ENCODE results near the gene CATSPER3.
A peak's percentile ranks its signal among the peaks of the same experiment; 100 is the strongest.

Gene CATSPER3

DNA sequence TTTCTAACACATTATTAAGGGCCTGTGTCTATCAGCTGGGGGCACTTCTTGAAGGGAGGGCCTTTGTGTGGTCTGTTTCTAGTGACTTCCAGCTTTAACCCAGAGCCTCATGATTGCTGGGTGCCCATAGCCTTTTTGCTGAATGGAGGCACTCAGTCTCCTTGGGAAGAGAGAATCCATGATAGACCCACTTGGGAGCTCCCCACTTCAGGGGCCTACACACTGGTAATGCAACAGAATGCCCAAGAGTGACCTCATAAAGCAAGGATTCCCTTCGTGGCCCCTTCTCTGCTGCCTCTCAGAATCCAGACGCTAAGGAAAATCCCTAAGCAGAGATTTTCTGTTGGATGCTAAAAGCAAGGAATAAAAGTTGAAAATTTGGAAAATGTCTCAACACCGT, at the start of gene CATSPER3:
Gene CATSPER3 (plus strand): TSS at position 301 of the 400 bp plus-strand sequence. CDS start 85 bp downstream, at position 386.
- no peak for DNase-seq (ENCODE audit: low read depth)

DNA sequence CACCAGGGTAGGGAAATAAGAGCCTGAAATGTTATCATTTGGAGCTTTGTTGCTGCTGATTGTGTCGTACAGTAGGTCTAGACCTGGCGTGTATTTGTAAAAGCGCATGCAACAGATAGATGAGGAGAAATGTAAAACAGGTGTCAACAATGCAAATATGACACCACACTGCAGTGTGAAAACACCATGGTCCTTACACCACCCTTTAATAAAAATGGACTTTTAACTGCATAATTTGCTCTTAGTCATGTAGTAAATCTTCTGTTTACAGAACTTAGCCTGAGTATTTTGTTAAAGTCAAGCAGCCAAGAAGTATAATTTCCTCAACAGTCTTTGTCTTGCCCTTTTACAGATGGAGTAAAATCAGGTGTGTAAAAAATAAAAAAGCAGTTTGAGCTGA, 48.8 kb upstream of the CATSPER3 start:
- no peak for DNase-seq (ENCODE audit: low read depth)

DNA sequence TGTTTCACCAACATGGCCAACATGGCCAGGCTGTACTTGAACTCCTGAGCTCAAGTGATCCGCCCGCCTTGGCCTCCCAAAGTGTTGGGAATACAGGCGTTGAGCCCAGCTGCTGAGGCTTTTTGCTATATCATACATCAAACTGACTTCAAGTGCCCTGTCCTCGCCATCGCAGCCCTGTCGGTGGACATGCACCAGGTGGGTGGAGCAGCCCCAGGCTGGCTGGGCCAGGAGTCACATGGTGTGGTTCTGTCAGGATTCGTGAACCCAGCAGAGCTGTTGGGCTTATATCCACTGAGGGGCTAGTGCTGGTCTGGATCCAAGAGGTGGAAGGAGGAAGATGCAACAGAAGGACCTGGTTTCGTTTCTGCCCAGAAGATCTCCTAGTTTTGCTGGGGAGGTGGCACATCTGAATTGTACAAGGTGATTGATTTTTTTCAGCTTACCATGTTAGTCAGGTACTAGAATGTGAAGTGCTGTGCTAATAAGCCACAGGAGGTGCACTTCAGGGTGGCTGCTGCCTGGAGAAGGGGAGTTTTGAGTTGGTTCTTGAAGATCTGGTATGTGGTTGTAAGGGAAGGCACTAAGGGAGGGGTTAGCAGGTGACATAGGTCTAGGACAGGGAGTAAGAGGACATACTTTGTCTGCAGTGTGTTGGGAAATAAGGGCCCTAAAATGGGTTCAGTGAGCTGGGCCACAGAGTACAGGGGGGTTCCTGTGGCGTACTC, 46.7 kb upstream of the CATSPER3 start:
- no peak for DNase-seq (ENCODE audit: low read depth)

- no peak for DNase-seq (ENCODE audit: low read depth)
Observed at GRCh38 chr5:134932508-134932907, 35.2 kb upstream of the CATSPER3 start.

- DNase-seq (ENCODE audit: low read depth): no peak
Observed at GRCh38 chr5:134934202-134934601, 33.5 kb upstream of the CATSPER3 start.

GRCh38 chr5:134935711-134936602, 31.8 kb upstream of the CATSPER3 start:
- no peak for DNase-seq (ENCODE audit: low read depth)

- DNase-seq (ENCODE audit: low read depth): no peak
Observed at GRCh38 chr5:134937526-134937925, 30.2 kb upstream of the CATSPER3 start.

GRCh38 chr5:134938030-134938429, 29.7 kb upstream of the CATSPER3 start:
- no peak for DNase-seq (ENCODE audit: low read depth)

DNA sequence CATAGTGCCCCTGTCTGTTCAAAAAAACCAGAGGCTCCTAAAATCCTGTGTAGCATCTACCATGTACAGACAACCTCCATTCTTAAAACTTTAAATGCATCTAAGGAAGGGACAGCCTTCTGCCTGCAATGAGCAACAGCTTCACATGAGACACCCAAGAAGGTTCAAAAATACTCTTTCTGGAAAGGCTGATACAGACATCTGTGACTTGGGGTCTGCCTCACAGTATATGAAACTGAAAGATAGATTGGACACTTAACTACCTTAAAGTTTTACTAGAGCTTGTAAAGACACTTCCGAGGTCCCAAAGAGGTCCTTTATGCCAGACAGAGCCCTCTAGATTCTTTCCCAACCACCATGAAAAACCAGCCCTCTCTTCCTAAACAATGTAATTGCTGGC, 28.2 kb upstream of the CATSPER3 start:
- no peak for DNase-seq (ENCODE audit: low read depth)

DNA sequence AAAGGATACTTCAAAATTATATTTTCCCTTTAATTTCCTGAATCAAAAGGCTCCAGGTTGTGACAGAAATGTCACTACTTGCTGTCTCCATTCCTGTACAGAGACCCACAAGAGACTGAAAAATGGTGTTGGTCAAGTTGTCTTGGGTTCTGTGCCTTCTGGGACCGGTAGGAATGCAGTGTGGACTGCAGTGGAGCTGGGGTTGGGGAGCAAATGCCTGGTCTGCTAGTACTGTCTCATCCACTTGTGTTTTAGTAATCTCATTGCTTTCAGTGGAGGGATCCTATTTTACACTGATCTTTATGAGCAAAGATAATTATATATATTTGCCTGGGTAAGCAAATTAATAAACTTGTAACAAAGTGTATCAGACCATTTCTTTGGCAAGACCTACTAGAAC, 24.2 kb upstream of the CATSPER3 start:
- no peak for DNase-seq (ENCODE audit: low read depth)

- peak; percentile 66 for DNase-seq (ENCODE audit: low read depth)
Observed at GRCh38 chr5:134944630-134945029, 23.1 kb upstream of the CATSPER3 start.

DNA sequence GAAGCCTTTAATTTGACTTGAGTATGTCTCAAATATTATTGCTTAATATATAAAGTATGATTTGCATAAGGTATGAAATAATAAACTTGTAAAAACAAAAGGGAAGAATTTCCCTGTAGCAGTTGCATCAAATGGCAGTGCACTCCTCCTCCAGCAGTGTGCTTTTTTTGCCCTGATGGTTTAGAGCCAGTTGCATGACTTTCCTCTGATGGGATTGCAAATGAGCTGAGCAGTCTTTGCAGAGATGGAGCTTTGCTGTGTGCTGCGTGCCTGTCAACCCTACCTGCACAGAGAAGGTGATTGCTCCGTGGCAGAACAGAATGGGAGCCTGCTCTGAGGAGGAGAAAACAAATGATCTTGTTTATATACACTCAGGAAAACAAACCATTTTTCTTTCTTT, 22.7 kb upstream of the CATSPER3 start:
- DNase-seq (ENCODE audit: low read depth): peak; percentile 12

DNA sequence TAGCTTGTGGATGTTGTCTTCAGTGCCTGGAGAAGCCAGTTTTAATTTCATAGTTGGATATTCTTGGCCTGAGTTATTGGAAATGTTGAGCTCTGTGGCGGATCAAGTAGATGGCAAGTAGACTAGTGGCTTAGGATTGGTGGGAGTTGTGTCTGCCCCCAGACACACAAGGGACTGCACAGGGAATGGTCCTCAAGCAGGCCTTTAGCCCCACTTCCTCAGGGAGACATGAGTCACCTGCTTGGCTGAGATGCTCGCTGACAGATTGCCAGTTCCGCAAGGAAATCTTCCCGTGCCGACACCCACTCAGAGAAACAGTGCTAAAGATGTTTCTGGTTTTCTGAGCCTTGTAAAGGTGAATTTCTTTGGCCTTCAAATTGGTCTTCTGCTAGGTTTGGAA, 18.8 kb upstream of the CATSPER3 start:
- peak; percentile 37 for DNase-seq (ENCODE audit: low read depth)

GRCh38 chr5:134949316-134949715, 18.4 kb upstream of the CATSPER3 start:
- DNase-seq (ENCODE audit: low read depth): no peak

DNA sequence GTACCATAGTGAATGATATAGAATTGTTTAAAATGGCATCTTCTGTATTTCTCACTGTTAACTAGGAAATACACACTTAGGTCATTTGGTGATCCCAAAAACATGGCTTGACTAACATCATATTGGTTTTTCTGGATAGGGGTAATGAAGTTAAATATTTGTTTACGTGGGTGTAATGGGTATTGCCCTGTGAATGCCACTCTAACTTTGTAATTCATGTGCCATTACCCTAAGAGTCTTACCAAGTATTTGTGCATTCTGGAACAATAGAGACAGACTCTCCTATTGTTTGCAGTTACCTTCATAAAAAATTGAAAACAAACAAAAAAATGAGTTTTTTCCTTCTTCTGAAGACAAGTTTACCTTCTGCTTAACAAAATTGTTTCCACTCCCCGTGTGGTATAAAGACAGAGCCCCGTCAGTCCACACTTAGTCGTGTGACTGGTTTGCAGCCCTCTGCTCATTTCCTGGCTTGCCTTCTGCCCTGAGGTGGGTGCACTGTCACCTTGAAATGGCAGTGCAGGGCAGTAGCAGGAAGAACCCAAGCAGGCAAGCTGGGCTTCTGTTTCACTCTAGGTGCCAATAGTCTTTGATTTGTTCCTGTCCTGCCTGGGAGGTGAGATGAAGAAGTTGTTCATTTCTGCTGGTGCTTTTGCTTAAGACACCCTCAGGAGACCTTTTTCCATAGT, 9.6 kb upstream of the CATSPER3 start:
- DNase-seq (ENCODE audit: low read depth): no peak

DNA sequence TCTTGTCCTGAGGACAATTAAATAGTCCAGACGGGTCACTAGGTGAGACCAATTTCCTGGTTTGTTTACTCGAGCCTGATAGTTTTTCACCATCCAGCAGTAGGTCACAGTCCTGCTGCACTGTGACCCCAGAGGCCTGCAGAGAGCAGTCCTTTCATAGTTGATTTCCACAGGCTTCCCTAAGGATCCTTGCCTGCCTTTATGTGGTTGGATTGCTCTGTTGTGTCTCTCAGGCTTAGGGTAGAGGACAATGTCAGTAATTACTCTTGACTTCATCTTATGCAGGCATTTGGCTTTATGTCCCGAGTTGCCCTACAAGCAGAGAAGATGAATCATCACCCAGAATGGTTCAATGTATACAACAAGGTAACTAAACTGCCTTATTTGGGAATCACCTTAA, 9.0 kb upstream of the CATSPER3 start:
- peak; percentile 12 for DNase-seq (ENCODE audit: low read depth)

- no peak for DNase-seq (ENCODE audit: low read depth)
Observed at GRCh38 chr5:134963098-134963497, 4.6 kb upstream of the CATSPER3 start.

DNA sequence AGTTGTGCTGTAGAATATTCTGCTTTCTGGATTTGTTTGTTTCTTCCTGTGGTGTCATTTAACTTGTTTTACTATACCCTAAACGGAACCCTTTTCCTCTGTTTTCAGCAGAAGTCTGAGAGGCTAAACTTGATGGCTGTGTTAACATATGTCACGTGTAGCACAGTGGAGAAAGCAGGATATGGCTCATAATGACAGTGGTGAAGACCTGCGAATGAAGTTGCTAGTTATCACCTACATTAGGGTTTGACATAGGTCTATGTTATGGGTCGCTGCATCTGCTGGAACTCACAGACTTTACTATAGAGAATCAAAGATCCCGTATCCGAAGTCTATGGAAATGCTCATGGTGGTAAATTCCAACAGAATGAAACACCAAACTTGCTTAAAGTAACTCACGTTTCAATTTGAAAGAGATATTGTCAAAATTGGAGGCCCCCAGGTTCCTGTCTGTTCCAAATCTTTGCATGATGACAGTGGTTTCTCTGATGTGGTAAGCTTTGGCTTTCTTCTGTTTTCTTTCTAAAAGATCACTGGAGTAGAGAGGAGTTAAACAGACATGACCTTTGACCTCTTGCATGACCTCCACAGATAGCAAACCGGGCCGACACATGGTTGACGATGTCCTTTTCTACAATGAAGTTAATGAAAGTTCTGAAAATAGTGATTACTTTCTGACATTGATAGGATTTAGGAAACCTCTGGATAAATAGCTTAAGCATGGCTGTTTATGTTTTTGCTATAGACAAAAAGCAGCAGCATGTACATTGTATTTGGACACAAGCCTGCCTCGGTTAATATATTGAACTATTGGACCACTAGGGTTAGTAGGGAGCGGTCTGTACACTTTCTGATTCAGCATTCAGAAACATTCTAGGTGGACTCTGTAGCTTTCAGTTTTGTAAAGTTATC, 3.1 kb upstream of the CATSPER3 start:
- no peak for DNase-seq (ENCODE audit: low read depth)

DNA sequence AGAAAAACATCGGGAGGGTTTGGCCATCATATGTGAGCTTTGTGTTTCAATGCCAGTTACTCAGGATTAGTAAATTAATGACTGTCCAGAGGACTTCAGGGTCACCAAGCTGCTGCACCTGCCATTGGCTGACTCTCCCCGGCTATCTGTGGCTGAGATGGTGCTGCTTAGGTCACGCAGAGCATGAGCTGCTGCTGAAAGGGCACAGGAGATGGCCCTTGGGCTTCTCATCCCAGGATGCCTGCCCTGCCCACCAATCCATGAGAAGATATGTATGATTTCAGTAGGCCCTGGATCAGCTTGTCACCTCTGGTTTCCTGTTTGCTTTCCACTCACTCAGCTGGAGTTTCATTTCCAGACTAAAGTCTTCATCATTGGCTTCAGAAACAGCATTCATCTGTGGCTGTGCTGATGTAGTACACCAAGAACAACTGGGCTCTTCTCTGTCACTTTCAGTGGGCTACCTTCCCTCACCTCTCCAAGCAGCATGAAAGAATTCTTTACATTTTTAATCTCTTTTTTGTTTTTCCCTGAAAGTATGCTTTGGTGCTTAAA, 2.4 kb upstream of the CATSPER3 start:
- no peak for DNase-seq (ENCODE audit: low read depth)

GRCh38 chr5:134968055-134968454, 348 bp downstream of the CATSPER3 start:
- DNase-seq (ENCODE audit: low read depth): no peak

DNA sequence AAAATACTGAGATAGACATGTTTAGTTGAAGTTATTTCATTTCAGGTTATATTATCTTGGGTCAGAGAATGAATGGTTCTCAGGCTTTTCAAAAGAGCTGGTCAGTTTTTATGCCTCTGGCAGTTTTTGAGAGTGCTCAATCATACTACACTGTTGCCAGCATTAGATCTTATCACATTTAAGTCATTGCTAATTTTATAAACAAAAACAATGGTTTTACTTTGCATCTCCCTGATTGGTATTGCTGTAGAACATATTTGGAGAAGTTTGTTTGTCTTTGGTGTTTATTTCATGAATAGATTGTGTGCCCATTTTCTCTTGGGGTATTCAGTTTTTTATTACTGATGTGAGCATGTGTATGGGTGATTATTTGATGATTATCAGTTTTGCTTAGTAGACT, 1.5 kb downstream of the CATSPER3 start:
- no peak for DNase-seq (ENCODE audit: low read depth)

All from amniotic epithelial cell (primary cell).